A673 (cell line): ENCODE results near the gene PSMB10.

Experiments used
- EZH2 ChIP-seq: fragments of 200-600 bp; sonication (generic); IDR thresholded peaks from 2 replicates; pipeline ENCODE4 v1.6.1; 2017; ENCODE audit warnings: borderline replicate concordance, low read depth, mild to moderate bottlenecking, mixed read lengths, antibody characterized with exemption, low read length; ENCODE audit not compliant: poor library complexity, severe bottlenecking
- TF ChIP-seq, protein P1 (sequence below): fragments of 300-800, 200-600 bp; sonication (generic); conservative IDR thresholded peaks from 2 replicates; pipeline ENCODE4 v1.5.1; 2017; ENCODE audit warnings: low read depth, mild to moderate bottlenecking, antibody characterized with exemption, low read length, moderate library complexity, mixed read lengths

DNA sequence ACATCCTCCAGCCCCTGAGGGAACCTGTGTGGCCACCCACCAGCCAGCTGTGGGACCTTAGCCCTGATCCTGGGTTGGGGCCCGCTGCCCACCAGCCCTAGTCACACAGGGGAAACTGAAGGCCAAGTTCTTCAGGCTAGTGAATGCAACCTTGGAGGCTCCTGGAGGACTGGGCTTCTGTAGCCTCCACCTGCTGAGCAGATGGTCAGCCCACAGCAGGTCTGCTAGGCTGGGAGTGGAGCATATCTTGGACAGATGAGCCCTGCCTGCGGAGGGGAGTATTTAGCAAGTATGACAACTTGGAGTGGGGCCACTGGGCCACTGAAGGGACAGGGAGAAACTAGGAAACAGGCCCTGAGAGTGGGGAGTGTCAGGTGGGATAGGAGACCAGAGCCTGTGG is 39.6 kb upstream of the PSMB10 start:
- TF ChIP-seq EZH2: no peak
- TF ChIP-seq, protein P1, sequence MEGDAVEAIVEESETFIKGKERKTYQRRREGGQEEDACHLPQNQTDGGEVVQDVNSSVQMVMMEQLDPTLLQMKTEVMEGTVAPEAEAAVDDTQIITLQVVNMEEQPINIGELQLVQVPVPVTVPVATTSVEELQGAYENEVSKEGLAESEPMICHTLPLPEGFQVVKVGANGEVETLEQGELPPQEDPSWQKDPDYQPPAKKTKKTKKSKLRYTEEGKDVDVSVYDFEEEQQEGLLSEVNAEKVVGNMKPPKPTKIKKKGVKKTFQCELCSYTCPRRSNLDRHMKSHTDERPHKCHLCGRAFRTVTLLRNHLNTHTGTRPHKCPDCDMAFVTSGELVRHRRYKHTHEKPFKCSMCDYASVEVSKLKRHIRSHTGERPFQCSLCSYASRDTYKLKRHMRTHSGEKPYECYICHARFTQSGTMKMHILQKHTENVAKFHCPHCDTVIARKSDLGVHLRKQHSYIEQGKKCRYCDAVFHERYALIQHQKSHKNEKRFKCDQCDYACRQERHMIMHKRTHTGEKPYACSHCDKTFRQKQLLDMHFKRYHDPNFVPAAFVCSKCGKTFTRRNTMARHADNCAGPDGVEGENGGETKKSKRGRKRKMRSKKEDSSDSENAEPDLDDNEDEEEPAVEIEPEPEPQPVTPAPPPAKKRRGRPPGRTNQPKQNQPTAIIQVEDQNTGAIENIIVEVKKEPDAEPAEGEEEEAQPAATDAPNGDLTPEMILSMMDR: no peak
